Hematopoietic multipotent progenitor cell treated with erythropoietin and hydrocortisone succinate and interleukin-3 and kit ligand, for 8 days (in vitro differentiated cells): ENCODE results near the gene SPRR1A.
A peak's percentile ranks its signal among the peaks of the same experiment; 100 is the strongest.

Experiments
- DNase-seq: peaks from one replicate; pipeline ENCODE4 v3.0.0-alpha.2; 2015

SPRR1A gene

DNA sequence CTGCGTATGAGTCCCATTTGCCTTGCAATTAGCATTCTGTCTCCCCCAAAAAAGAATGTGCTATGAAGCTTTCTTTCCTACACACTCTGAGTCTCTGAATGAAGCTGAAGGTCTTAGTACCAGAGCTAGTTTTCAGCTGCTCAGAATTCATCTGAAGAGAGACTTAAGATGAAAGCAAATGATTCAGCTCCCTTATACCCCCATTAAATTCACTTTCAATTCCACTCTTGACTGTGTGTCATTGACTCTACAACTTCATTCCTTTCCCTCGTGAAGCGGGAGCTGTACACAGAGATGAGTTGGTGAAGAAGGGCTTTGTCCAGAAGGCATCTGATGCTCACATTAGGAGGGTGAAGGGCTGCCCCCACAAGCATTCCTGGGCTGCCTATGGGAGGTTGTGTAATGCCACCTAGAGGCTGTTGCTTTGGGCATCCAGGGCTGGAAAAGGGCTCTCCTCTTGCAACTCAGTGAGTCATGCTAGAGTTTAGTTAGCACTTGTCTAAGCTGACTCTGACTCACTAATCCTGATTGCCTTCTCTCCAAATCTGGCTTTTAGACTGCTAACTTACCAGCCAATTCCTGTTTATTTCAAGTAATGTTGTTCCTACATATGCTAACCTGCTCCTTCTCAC is 48.9 kb downstream of the SPRR1A start:
- DNase-seq: peak; percentile 36

DNA sequence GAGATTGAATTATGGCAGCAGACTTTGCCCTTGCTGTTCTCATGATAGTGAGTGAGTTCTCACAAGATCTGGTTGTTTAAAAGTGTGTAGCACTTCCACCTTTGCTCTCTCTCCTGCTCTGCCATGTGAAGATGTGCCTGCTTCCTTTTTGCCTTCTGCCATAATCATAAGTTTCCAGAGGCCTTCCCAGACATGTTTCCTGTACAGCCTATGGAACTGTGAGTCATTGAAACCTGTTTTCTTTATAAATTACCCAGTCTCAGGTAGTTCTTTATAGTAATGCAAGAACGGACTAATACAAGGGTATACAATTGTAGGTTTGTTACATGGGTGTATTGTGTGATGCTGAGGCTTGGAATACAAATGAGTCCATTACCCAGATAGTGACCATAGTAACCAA is 51.3 kb downstream of the SPRR1A start:
- DNase-seq: no peak
